Measurements from ENCODE around the gene PAMR1. TPM values are rescaled to one million over a fixed set of nuclear protein-coding genes. Genes with fewer than 3 reads are reported as not detected.

PAMR1 gene
- total RNA-seq, 6 experiments from 2014 or later = 2.0 to 4.2 (median 2.8) TPM

- H3K9me3 ChIP-seq = no peaks in the 10 kb centered on the region
- H3K27ac ChIP-seq = no peak overlapping the region
- no peak overlapping the region for H3K4me3 ChIP-seq
- intact Hi-C loops (cut with DNase I) = no loop called here
- no peak for TF ChIP-seq POLR2A (IDR thresholded peaks at IDR 0.05)
- no peak for TF ChIP-seq CTCF (IDR thresholded peaks at IDR 0.05)
- WGBS (ENCODE audit: insufficient coverage, low coverage, low lambda C conversion rate, missing lambda C conversion rate) = 89% methylated on average over 5 of the region's 5 CpGs
- DNase-seq (no peak), ATAC-seq (no peak)
- H3K4me1 ChIP-seq = no peaks in the 10 kb centered on the region
- no peaks in the 10 kb centered on the region for H3K36me3 ChIP-seq
- H3K27me3 ChIP-seq = no peaks in the 10 kb centered on the region
Measured at GRCh38 chr11:35479731-35480130, 45.7 kb downstream of the PAMR1 start.

GRCh38 chr11:35478471-35479091, 46.8 kb downstream of the PAMR1 start:
- WGBS (ENCODE audit: insufficient coverage, low coverage, low lambda C conversion rate, missing lambda C conversion rate) = 23% methylated on average over 5 of the region's 7 CpGs
- Histone ChIP-seq H3K27ac (no peak overlapping the region), H3K4me1 (no peaks in the 10 kb centered on the region), H3K36me3 (no peaks in the 10 kb centered on the region), H3K9me3 (no peaks in the 10 kb centered on the region), H3K27me3 (no peaks in the 10 kb centered on the region), H3K4me3 (no peak overlapping the region)
- intact Hi-C loops (cut with DNase I) = no loop called here
- ATAC-seq (peak; percentile 43 to 85 (median 64)), DNase-seq (peak in 2 of 3 donors; percentile 44 to 51)
- TF ChIP-seq POLR2A (IDR thresholded peaks at IDR 0.05) = no peak
- TF ChIP-seq CTCF (IDR thresholded peaks at IDR 0.05) = no peak

- Histone ChIP-seq H3K36me3 (no peaks in the 10 kb centered on the region), H3K27me3 (no peaks in the 10 kb centered on the region), H3K4me1 (no peaks in the 10 kb centered on the region), H3K27ac (no peak overlapping the region), H3K9me3 (no peaks in the 10 kb centered on the region), H3K4me3 (no peak overlapping the region)
- ATAC-seq (no peak), DNase-seq (no peak)
- WGBS (ENCODE audit: insufficient coverage, low coverage, low lambda C conversion rate, missing lambda C conversion rate) = 32% methylated on average over 4 of the region's 4 CpGs
- intact Hi-C loops (cut with DNase I) = no loop called here
- TF ChIP-seq POLR2A (IDR thresholded peaks at IDR 0.05) (no peak), CTCF (IDR thresholded peaks at IDR 0.05) (no peak)
Measured at GRCh38 chr11:35477901-35478300, 47.5 kb downstream of the PAMR1 start.

GRCh38 chr11:35474688-35475087, 50.7 kb downstream of the PAMR1 start:
- 73% methylated on average over 4 of the region's 4 CpGs for WGBS (ENCODE audit: insufficient coverage, low coverage, low lambda C conversion rate, missing lambda C conversion rate)
- no peaks in the 10 kb centered on the region for H3K4me1 ChIP-seq
- ATAC-seq (no peak), DNase-seq (no peak)
- no peaks in the 10 kb centered on the region for H3K9me3 ChIP-seq
- no peaks in the 10 kb centered on the region for H3K36me3 ChIP-seq
- H3K4me3 ChIP-seq = no peak overlapping the region
- no peak overlapping the region for H3K27ac ChIP-seq
- TF ChIP-seq CTCF (IDR thresholded peaks at IDR 0.05) (no peak), POLR2A (IDR thresholded peaks at IDR 0.05) (no peak)
- intact Hi-C loops (cut with DNase I) = no loop called here
- no peaks in the 10 kb centered on the region for H3K27me3 ChIP-seq

Data from right lobe of liver (tissue), 6 donors.